ENCODE results near the gene DERA.
"Not testable (repeated sequence)": the region's sequence is repeated elsewhere in the genome, so short reads cannot be mapped to it uniquely, and the experiment has no call there.

The DERA gene

DNA sequence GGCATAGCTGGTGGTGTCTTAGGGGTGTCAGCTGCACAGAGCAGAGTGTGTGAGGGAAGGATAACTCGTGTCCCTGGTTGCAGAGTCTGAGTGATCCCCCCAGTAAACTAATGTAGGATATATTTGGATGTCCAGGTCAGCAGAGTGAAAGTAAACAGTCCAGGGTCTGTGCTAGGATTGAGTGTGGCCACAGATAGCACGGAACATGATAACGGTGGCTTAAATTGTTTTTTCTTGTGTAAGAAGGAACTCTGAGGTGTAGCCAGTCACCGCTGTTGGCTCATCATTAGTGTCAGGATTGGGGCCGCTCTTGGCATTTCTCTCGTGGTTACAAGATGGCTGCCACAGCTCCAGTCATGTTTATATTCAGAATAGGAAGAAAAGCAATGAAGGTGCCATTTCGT is 97.3 kb downstream of the DERA start:
- DNase-seq (ENCODE audit: low read depth), result no peak

DNA sequence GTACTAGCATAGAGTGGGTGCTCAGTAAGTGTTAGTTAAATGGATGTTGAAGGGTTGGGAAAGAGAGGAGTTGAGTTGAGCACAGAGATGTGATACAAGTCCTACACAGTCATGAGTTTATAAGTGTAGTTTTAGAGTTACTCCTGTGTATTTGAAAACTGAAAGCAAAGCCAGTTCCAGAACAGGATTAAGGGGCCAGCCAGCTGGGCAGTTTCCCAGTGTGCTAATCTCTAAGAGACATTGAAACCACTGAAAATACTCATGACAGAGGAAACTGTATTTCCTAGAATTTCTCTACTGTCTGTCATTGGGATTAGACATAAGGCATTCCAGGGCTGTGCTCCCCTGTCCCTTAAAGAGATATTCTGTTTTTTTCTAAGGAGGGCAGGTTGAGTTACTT is 101.0 kb downstream of the DERA start:
- peak; percentile 9 for DNase-seq (ENCODE audit: low read depth)

DNA sequence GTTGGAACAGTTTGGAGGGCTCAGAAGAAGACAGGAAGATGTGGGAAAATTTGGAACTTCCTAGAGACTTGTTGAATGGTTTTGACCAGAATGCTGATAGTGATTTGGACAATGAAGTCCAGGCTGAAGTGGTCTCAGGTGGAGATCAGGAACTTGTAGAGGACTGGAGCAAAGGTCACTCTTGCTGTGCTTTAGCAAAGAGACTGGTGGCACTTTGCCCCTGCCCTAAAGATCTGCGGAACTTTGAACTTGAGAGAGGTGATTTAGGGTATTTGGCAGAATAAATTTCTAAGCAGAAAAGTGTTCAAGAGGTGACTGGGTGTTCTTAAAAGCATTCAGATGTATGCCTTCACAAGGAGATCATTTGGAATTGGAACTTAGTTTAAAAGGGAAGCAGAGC is 102.6 kb downstream of the DERA start:
- DNase-seq (ENCODE audit: low read depth), result not testable (repeated sequence)

DNA sequence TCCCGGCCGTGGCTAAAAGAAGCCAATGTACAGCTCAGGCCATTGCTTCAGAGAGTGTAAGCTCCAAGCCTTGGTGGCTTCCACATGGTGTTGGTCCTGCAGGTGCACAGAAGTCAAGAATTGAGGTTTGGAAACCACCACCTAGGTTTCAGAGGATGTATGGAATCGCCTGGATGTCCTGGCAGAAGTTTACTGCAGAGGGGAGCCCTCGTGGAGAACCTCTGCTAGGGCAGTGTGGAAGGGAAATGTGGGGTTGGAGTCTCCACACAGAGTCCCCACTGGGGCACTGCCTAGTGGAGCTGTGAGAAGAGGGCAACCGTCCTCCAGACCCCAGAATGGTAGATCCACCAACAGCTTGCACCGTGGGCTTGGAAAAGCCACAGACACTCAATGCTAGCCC is 103.3 kb downstream of the DERA start:
- DNase-seq (ENCODE audit: low read depth), result not testable (repeated sequence)

DNA sequence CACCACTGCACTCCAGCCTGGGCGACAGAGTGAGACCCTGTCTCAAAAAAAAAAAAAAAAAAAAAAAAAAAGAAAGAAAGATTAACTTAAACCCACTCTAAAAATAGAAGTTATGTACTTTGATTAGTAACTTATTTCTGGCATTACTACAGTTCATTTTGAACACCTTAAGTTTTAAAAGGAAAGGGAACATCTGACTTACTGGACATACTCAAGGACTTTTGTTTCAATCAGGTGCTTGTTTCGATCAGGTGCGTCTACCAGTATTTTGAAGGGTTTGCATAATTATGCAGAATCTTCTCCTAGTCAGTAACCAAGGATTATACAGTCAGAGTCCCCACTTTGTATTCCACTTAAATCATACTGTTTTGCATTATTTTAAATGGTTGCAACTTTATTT is 105.6 kb downstream of the DERA start:
- no peak for DNase-seq (ENCODE audit: low read depth)

DNA sequence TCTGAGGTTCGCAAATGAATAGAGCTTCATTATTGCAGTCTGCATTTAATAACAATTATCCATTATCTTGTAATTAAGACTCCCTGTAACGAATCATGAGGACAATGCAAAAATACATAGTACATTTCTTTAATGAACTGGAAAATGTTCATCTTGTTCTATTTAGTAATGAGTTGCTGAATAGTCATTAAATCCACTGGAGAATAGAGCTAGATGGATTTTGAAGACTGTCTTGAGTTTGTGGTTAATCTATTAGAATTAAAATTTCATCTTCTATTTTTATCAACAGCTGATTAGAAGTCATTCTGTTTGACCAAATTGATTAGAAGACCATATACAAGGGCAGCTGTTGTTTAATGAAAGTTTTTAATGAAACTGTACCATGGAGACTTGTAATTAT is 107.2 kb downstream of the DERA start:
- DNase-seq (ENCODE audit: low read depth), result no peak

DNA sequence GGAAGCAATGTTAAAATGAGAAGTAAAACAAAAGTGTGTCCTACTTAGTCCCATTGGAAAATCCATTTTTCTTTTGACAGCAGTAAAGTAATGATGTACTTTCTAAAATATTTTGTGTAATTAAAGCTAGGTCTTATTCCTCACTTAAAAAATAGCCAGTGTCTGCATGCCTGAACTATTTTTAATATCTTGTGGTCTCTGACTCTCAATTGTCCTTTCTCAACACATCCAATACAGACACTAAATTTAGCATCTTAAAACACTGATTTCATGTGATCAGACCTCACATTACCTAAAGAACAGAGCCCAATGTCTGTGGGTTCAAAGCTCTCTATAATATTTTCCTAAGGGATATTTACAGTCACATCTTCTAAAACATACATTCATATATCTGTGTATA is 108.0 kb downstream of the DERA start:
- DNase-seq (ENCODE audit: low read depth), result no peak

DNA sequence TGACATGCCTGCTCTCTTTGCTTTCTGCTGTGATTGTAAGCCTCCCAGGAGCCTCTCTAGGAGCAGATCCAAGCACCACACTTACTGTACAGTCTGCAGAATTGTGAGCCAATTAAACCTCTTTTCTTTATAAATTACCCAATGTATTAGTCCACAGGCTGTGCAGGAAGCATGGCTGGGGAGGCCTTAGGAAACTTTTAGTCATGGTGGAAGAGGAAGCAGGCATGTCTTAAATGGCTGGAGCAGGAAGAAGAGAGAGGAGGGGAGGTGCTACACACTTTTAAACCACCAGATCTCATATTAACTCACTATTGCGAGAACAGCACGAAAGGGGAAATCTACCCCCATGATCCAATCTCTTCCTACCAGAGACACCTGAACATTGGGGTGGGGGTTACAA is 108.9 kb downstream of the DERA start:
- no peak for DNase-seq (ENCODE audit: low read depth)

DNA sequence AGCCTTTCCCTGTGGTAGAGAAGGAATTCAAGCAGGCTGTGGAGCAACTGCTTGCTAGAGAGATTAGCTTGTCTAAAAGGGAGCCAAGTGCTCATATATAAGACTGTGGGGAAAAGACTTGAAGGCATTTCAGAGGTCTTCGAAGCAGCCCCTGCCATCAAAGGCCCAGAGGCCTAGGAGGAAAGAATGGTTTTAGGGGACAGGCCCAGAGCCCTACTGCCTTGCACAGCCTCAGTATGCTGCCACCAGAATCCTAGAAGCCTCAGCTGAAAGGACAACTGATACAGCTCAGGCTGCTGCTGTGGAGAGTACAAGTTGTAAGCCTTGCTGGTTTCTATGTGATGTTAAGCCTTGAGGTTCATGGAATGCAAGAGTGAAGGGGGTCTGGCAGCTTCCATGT is 109.9 kb downstream of the DERA start:
- no peak for DNase-seq (ENCODE audit: low read depth)

DNA sequence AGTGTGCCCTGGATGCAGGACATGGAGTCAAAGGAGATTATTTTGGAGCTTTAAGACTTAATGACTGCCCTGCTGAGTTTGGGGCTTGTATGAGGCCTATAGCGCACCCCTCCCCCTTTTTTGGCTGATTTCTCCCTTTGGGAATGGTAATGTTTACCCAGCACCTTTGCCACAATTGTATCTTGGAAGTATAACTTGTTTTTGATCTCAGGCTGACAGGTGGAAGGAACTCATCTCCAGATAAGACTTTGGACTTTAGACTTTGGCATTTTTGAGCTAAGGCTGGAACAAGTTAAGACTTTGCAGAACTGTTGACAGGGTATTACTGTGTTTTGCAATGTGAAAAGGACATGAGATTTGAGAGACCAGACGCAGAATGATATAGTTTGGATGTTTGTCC is 110.5 kb downstream of the DERA start:
- DNase-seq (ENCODE audit: low read depth), result no peak

DNA sequence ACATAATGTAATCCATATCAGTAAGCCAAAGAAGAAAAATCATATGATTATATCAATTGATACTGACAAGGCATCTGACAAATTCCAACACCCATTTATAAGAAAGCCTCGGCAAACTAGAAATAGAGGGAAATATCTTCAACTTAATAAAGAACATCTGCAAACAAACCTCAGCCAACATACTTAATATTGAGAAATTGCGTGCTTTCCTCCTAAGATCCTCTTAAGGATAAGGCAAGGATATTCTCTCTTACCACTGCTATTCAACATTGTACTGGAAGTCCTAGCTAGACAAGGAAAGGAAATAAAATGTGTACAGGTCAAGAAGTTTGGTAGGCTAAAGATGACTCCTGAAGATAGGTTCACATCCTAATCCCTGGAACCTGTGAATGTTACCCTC is 115.9 kb downstream of the DERA start:
- DNase-seq (ENCODE audit: low read depth), result no peak

DNA sequence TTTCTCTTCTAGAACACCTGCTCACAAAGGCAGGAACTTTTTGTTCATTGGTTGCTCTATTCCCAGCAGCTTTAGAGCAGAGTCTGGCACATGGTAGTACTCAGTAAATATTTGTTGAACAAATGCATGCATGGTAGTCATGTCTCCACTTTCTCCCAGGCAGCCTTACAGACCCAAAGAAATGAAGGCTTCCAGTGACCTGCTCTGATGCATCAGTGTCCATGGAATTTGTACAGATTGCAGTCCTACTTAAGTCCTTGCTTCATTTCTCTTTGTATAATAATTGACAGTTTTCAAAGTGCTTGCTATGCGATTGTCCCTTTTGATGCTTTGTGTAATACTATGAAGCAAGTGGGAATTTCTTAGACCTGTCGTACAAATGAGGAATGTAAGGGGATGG is 119.6 kb downstream of the DERA start:
- no peak for DNase-seq (ENCODE audit: low read depth)

DNA sequence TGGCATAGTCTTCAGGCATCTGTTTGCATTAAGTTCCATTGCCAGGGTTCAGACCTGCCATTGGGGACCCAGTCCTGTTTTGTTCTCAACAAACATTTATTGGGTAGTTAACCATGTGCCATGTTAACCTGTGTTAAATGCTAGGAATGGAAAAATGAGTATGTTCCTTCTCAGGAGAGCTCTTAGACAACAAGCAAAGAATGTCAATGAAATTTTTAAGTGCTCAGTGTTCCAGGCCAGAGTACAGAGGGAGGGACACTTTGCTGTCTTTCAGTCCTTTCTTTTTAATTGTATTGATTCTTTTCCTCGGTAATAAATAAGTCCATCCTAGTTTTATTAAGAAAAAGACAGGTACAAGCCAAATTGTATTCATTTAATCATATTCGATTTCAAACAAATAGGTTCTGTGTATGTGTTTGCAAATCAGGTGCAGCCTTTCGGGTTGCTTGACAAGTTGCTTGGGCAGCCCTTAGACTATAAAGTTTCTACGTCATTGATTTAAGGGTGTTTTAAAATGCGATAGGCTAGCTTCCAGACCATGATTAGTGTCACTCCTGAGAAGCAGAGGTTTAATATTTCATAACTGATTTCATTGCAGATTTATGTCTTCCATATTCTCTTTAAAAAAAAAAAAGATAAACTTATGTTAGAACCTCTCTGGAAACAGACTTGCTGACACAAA is 123.1 kb downstream of the DERA start:
- no peak for DNase-seq (ENCODE audit: low read depth)

DNA sequence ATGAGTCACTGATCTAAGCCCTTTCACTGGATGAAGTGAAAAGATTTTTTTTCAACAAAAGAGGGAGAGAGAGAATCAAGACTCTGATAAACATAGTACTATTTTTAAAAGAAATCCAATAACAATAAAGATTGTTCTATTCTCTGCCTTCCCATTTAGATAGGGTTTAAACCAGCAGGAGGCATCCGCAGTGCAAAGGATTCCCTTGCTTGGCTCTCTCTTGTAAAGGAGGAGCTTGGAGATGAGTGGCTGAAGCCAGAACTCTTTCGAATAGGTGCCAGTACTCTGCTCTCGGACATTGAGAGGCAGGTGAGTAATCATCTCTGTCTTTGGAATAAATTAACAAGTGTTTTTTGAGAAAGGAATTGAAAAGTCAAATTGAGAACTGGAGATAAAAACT is 124.9 kb downstream of the DERA start:
- no peak for DNase-seq (ENCODE audit: low read depth)

DNA sequence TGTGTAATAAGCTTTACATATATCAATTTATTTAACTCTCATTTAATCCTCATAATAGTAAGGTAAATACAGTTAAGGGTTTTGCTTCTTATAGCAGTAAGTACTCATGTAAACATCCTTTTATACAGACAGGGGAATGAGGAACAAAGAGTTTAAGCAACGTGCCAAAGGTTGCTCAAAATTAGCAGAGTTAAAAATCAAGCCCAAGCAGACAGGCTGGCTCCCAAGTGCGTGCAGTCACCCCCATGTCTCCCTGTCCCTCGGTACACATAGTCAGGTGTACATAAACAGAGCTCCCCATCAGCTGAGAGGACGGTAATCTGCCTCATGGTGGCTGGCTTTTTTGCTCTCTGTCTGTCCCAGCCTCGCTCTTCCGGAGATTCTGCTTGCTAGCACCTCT is 126.4 kb downstream of the DERA start:
- no peak for DNase-seq (ENCODE audit: low read depth)

DNA sequence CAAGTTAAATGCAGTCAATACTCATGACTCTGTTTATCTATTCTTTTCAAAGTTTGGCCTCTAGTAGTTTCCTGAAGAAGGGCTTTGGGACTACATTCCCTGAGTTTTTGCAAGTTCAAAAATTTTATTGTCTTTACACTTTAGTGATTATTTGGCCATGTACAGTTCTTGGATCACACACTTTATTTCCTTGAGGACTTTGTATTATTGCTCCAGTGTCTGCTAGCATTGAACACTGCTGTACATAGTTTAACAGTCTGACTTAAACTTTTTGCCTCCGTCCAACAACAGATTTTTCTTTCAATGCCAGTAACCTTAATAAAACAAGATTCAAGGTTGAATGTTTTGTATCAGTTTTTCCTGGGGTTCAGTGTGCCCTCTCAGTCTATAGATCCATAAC is 132.3 kb downstream of the DERA start:
- no peak for DNase-seq (ENCODE audit: low read depth)

DNA sequence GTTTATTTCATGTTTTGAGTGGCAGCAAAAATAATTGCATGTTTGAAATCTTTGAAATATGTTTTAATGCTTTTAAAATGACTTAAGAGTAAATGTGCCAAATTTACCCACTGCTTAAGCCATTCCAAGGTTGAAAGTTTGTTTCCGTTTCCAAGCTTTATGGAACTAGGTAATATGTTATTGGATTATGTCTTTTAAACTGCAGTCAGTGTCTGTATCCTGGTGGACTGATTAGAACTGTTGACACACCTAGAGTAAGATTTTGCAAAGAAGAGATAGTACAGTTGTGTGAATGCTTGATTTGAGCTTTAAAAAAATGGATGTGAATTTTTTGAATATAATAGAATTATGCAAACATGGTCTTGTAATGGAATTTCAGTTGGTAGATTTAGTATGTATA is 135.1 kb downstream of the DERA start:
- no peak for DNase-seq (ENCODE audit: low read depth)

DNA sequence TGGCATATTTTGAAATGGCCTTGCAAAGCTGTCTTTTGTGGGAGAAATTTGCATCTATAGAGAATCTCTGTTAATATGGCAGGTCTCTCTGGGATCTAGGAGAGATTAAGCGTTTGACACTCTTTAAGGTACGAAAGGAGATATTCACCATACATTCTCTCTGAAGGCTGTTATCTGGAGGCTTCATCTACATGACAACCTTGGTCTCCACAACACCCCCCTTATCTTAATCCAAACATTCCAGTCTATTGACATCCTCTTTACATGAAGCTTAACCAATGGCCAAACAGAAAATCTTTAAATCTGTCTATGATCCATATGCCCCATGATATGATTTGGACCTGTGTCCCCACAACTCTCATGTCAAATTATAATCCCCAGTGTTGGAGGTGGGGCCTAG is 137.4 kb downstream of the DERA start:
- DNase-seq (ENCODE audit: low read depth), result no peak

DNA sequence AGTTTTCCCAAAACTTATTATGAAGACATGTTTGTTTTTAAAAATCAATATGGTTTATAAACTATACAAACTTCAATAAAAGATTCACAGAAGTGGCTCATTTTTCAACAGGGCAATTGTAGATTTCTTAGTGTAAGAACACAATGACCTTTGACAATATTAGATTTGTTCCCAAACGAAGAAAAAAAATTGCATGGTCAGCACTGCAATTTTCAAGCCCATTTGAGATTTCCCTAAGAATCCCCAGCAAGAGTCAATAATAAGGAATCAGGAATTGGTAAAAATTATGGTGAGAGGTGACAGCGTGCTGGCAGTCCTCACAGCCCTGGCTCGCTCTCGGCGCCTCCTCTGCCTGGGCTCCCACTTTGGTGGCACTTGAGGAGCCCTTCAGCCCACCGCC is 145.8 kb downstream of the DERA start:
- DNase-seq (ENCODE audit: low read depth), result no peak

DNA sequence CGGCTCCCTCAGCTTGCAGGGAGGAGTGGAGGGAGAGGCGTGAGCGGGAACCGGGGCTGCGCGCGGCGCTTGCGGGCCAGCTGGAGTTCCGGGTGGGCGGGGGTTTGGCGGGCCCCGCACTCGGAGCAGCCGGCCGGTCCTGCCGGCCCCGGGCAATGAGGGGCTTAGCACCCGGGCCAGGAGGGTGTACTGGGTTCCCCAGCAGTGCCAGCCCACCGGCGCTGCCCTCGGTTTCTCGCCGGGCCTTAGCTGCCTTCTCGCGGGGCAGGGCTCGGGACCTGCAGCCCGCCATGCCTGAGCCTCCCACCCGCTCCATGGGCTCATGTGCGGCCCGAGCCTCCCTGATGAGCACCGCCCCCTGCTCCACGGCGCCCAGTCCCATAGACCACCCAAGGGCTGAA is 146.2 kb downstream of the DERA start:
- DNase-seq (ENCODE audit: low read depth), result not testable (repeated sequence)

DNA sequence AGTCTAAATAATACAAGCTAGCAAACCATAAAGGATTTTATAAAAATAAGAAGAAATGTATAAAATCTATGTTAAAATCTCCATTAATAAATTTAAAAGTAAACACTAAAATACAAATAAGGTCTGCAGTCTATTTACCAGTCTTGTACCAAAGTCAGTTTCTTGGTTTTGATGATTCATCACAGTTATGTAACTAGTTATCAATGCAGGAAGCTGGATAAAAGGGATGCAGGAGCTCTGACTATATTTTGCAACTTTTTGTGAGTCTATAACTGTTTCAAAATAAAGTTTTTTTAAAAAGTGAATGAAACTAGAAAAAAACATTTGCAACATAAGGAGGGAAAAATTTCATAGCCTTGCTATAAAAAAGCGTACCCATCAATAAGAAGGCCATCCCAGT is 151.5 kb downstream of the DERA start:
- DNase-seq (ENCODE audit: low read depth), result peak; percentile 10

DNA sequence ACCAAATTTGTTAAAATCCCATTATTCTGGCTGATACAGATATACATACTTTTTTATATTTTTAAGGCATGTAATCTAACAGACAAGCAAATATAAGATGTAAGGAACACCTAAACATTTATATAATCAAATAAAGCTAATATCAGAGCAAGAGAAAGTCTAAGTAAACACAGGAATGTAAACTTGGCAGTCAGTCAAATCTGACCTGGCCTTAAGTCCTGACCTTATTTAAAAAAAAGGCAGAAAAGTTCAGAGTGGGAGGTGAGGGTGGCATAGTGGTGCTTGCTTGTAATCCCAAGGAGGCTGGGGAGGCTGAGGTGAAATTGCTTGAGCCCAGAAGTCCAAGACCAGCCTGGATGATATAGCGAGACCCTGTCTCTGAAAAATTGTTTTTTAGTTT is 152.6 kb downstream of the DERA start:
- no peak for DNase-seq (ENCODE audit: low read depth)

DNA sequence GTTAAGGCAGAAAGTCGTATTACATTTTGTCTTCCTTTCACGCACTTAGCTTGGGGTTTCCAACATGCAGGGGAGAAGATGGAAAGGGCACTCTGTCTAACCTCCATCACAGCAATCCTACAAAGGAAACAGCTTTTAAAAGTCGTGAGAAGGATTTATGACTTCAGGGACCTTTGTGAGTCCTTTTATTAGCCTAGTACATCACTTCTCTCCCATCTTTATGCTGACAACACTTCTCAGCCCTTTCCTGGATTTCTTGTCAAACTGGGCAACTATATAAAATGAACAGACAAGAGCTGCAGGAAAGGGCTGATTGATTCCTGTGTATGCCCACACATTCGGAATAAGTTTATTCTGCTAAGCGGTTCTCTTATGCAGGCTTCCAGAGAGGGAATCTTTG is 159.0 kb downstream of the DERA start:
- DNase-seq (ENCODE audit: low read depth), result no peak

DNA sequence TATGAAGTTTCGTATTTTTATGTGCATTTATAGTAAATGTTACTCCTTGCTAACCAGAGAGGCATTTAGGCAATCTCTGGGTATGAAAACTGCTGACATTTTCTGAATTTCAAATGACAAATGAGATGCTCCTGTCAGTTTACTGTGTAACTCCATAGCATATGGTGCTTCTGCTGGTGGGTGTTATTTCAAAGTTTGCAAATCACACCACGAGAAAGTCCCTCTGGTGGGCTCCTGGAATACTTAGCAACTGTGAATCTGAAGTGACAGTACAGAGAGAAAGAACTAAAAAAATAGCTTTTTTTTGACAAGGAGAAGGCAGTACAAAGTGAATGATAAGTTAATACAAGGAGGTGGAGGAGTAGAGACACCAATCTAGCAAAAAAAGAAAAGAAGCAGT is 161.5 kb downstream of the DERA start:
- DNase-seq (ENCODE audit: low read depth), result no peak

DNA sequence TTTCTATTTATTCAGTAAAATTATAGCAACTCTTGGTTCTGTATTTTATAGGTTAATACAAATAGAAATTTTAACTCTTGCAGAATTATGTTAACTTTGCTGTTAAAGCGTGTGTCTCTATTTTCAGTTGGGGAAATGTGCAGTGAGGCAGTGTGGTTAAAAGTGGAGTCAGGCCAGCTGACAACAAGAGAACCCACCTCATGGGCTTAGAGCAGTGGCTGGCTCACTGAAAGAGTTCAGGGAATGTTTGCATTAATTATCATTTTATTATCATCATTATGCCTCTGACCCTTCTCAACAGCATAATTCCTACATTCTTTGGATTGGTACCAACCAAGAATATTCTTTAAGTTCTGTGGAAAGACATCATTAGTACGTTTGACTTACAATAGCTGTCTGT is 163.8 kb downstream of the DERA start:
- DNase-seq (ENCODE audit: low read depth), result no peak
